Vagina (tissue), 2 donors: ENCODE data around the gene RGL3. TPM values are rescaled to one million over a fixed set of nuclear protein-coding genes. Genes with fewer than 3 reads are reported as not detected.
"Not testable (repeated sequence)": the region's sequence is repeated elsewhere in the genome, so short reads cannot be mapped to it uniquely, and the experiment has no call there.

ENCODE experiments used
- DNase-seq, 2 donors: peaks; one replicate each; pipeline ENCODE4 v3.0.0-alpha.2; 2017; ENCODE audit errors: extremely low spot score in 2 of 2
- H3K27ac ChIP-seq: fragments of 200-600 bp; sonication (generic); one replicate; pipeline ENCODE4 v1.5.1; 2019
- H3K27me3 ChIP-seq: fragments of 200-600 bp; sonication (generic); one replicate; pipeline ENCODE4 v1.5.1; 2019
- H3K36me3 ChIP-seq, 2 donors: fragments of 200-600 bp; sonication (generic); one replicate each; pipeline ENCODE4 v1.5.1; 2017 to 2019
- H3K4me1 ChIP-seq: fragments of 200-600 bp; sonication (generic); one replicate; pipeline ENCODE4 v1.5.1; 2019
- H3K4me3 ChIP-seq, 2 donors: fragments of 200-600 bp; sonication (generic); 1 replicate in 1 of 2; 2 replicates in 1 of 2; pipeline ENCODE4 v1.5.1; 2016 to 2019
- H3K9me3 ChIP-seq: fragments of 200-600 bp; sonication (generic); one replicate; pipeline ENCODE4 v1.5.1; 2019
- POLR2A ChIP-seq, 2 donors: fragments of 450-650 bp; IDR thresholded peaks; one replicate each; pipeline ENCODE4 v1.6.1; 2017; ENCODE audit warnings: antibody characterized with exemption in 2 of 2, mild to moderate bottlenecking in 2 of 2, moderate library complexity in 2 of 2
- POLR2AphosphoS5 ChIP-seq, 2 donors: sonication (generic); formaldehyde crosslinking; IDR thresholded peaks; one replicate each; pipeline ENCODE4 v1.9.0; 2017; ENCODE audit warnings: antibody characterized with exemption in 2 of 2, mild to moderate bottlenecking in 2 of 2, low read depth in 1 of 2; ENCODE audit not compliant: insufficient read depth in 1 of 2
- intact Hi-C: fragments of 100-400 bp; cut with DNase I; formaldehyde crosslinking; loops from one replicate; pipeline ENCODE4 v1.15.1; 2023
- total RNA-seq: library from RNA; depleted of rRNA; stranded (reverse); fragments of >200 nt; gene quantifications from one replicate; pipeline ENCODE4 v1.2.3, GENCODE V29; 2016
- TF ChIP-seq, protein P1 (sequence below), 3 experiments: fragments of 450-650 bp in 2 of 3; fragments of 200-600 bp in 1 of 3; sonication (generic) in 1 of 3; IDR thresholded peaks; one replicate each; pipeline ENCODE4 v1.5.1; 2017 to 2019; ENCODE audit warnings: antibody characterized with exemption in 3 of 3, mild to moderate bottlenecking in 2 of 3, moderate library complexity in 2 of 3

The RGL3 gene
- total RNA-seq, 1 donor from 2014 or later: 19.6 TPM

DNA sequence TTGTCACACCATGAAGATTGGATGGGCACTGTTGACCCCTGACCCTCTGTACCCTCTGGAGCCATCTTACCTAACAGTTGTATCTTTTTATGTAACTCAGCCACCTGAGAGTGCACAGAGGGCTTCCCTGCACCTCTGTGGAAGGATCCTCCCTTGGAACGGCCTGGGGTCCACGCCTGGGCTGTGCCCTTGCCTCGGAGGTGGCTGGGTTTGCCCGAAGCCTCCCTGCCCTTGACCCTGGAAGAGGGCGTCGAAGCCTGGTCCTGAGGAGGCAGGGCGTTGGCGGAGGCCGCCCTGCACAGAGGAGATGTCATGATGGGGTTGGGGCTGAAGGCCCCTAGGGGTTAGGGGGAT is 15.6 kb upstream of the RGL3 start:
- H3K9me3 ChIP-seq: no peaks in the 10 kb centered on the region
- peak overlapping the region; percentile 83 for H3K27ac ChIP-seq
- no peaks in the 10 kb centered on the region for H3K27me3 ChIP-seq
- TF ChIP-seq POLR2AphosphoS5 (IDR thresholded peaks at IDR 0.05; ENCODE audit: insufficient read depth in 1 of 2, low read depth in 1 of 2): no peak
- TF ChIP-seq, protein P1, sequence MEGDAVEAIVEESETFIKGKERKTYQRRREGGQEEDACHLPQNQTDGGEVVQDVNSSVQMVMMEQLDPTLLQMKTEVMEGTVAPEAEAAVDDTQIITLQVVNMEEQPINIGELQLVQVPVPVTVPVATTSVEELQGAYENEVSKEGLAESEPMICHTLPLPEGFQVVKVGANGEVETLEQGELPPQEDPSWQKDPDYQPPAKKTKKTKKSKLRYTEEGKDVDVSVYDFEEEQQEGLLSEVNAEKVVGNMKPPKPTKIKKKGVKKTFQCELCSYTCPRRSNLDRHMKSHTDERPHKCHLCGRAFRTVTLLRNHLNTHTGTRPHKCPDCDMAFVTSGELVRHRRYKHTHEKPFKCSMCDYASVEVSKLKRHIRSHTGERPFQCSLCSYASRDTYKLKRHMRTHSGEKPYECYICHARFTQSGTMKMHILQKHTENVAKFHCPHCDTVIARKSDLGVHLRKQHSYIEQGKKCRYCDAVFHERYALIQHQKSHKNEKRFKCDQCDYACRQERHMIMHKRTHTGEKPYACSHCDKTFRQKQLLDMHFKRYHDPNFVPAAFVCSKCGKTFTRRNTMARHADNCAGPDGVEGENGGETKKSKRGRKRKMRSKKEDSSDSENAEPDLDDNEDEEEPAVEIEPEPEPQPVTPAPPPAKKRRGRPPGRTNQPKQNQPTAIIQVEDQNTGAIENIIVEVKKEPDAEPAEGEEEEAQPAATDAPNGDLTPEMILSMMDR (IDR thresholded peaks at IDR 0.05): no peak
- no peak for TF ChIP-seq POLR2A (IDR thresholded peaks at IDR 0.05)
- H3K4me1 ChIP-seq: peaks cover 21% of the 10 kb centered on the region
- H3K4me3 ChIP-seq: peak overlapping the region; percentile 74 to 90
- intact Hi-C loops: loop anchor here (5.0 kb wide), 1 partner anchor 57 kb away; no protein-coding TSS in a partner anchor
- peaks cover 0 to 25% of the 10 kb centered on the region in 2 donors for H3K36me3 ChIP-seq
- DNase-seq: no peak

DNA sequence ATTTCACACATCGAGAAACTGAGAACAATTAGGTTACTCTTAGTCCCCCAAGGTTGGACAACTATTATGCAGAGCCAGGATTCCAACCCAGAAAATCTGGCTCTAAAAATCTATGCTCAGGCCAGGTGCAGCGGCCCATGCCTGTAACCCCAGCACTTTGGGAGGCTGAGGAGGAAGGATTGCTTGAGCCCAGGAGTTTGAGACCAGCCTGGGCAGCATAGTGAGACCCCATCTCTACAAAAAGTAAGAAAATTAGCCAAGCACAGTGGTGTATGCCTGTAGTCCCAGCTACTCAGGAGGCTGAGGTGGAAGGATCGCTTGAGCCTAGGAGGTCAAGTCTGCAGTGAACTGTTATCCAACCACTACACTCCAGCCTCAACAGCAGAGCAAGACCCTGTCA is 14.4 kb upstream of the RGL3 start:
- DNase-seq, H3K27me3 ChIP-seq, H3K4me3 ChIP-seq, H3K9me3 ChIP-seq, H3K27ac ChIP-seq: not testable (repeated sequence)
- intact Hi-C loops: loop anchor here (5.0 kb wide), 1 partner anchor 56 kb away; no protein-coding TSS in a partner anchor
- Histone ChIP-seq H3K36me3 (peaks cover 0 to 17% of the 10 kb centered on the region in 2 donors), H3K4me1 (peaks cover 21% of the 10 kb centered on the region)

DNA sequence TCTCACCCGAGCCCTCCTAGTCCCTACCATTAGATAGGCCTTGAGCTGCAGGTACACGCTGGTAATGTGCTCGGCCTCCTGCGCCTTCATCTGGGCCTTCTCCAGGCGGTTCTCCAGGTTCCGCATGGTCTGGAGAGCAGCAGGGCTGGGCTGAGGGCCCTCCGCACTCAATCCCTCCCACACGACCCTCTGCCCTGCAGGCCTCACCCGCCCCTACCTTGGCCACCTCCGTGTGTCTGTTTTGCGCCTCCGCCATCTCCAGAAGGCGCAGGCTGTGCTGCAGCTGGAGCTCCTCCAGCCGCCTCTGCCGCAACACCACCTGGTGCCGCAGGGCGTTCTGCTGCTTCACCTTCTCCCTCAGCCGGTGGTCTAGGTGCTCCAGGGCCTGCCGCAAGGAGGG is 7.5 kb upstream of the RGL3 start:
- TF ChIP-seq, protein P1 (IDR thresholded peaks at IDR 0.05): no peak
- TF ChIP-seq POLR2AphosphoS5 (IDR thresholded peaks at IDR 0.05; ENCODE audit: insufficient read depth in 1 of 2, low read depth in 1 of 2) (no peak), POLR2A (IDR thresholded peaks at IDR 0.05) (no peak)
- intact Hi-C loops: no loop called here

DNA sequence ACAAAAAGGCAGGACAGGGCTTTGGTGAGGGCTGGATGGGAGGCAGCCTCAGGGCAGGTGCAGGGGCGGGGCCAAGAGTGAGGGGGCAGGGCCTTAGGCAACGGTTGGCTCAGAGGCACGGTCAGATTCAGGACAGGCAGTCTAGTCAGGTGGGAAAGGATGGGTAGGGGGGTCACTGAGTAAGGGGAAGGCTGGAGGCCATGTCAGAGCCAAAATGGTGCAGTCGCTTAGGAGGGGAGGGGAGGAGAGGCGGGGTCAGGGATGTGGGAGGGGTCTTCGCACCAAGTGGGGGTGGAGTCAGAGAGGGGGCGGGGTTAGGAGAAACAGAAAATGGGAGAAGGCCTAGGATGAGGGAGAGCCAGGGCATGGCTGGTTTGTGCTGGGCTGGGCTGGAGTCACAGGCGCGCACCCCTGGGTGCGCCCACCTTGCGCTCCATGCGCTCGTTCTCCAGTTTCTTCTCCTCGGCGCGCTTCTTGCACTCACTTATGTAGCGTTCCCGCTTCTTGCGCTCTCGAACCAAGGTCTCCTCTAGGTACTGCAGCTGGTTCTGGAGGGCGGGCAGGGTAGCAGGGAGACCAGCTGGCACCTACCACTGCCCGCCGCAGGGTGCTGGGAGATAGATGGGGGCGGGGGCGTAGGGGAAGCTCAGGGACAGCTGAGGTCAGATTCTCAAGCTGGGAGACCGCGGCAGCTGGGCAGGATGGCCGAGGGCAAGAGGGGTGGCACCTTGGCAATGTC is 6.8 kb upstream of the RGL3 start:
- Histone ChIP-seq H3K9me3 (no peaks in the 10 kb centered on the region), H3K27ac (no peak overlapping the region), H3K4me1 (peaks cover 33% of the 10 kb centered on the region), H3K4me3 (no peak overlapping the region), H3K27me3 (no peaks in the 10 kb centered on the region), H3K36me3 (no peaks in the 10 kb centered on the region)
- DNase-seq: peak in 1 of 2 donors; percentile 92
- TF ChIP-seq, protein P1 (IDR thresholded peaks at IDR 0.05): no peak
- TF ChIP-seq POLR2A (IDR thresholded peaks at IDR 0.05): no peak
- no peak for TF ChIP-seq POLR2AphosphoS5 (IDR thresholded peaks at IDR 0.05; ENCODE audit: insufficient read depth in 1 of 2, low read depth in 1 of 2)
- intact Hi-C loops: no loop called here

More for the DNA sequence above, 7.5 kb upstream of the RGL3 start:
- Histone ChIP-seq H3K9me3 (no peaks in the 10 kb centered on the region), H3K36me3 (no peaks in the 10 kb centered on the region), H3K4me1 (peaks cover 26% of the 10 kb centered on the region), H3K27me3 (no peaks in the 10 kb centered on the region), H3K27ac (no peak overlapping the region), H3K4me3 (no peak overlapping the region)
- DNase-seq: no peak

DNA sequence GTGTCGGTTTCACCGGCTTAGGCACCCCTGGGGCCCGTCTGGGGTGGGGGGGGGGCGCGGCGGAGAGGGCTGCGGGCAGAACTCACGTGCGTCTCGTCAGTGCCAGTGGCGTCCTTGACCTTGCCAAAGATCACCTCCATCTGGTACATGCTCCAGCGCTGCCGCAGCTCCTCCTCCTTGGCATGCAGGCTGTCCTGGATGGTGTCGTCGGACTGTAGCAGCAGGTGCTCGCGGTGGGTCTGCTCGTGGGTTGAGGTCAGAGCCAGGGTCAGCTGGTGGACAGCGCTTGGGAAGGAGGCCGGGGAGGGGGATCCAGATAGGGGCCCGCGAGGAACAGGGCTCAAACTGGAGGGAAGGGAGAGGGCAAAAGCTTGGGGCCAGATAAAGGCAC is 4.7 kb upstream of the RGL3 start:
- intact Hi-C loops: loop anchor here (5.0 kb wide), 1 partner anchor 41 kb away; the partner anchor contains the start of gene EPOR
- Histone ChIP-seq H3K4me3 (no peak overlapping the region), H3K27me3 (no peaks in the 10 kb centered on the region), H3K27ac (no peak overlapping the region), H3K9me3 (no peaks in the 10 kb centered on the region), H3K36me3 (no peaks in the 10 kb centered on the region), H3K4me1 (peaks cover 44% of the 10 kb centered on the region)
- DNase-seq: no peak
- TF ChIP-seq, protein P1 (IDR thresholded peaks at IDR 0.05): no peak
- TF ChIP-seq POLR2A (IDR thresholded peaks at IDR 0.05): no peak
- no peak for TF ChIP-seq POLR2AphosphoS5 (IDR thresholded peaks at IDR 0.05; ENCODE audit: insufficient read depth in 1 of 2, low read depth in 1 of 2)
